HepG2 (cell line): ENCODE results near the gene C16orf89. TPM values are rescaled to one million over a fixed set of nuclear protein-coding genes. Genes with fewer than 3 reads are reported as not detected.

ENCODE experiments used
- FOXA1 ChIP-seq, 2 experiments: fragments of 450-650 bp in 1 of 2; sonication (generic) in 1 of 2; formaldehyde crosslinking in 1 of 2; IDR thresholded peaks; 2 replicates each; pipeline versions ENCODE4 v1.4.0 to v1.6.1; 2016 to 2020; ENCODE audit warnings: missing genetic modification reagents in 1 of 2
- FOXJ3 ChIP-seq: sonication (generic); formaldehyde crosslinking; IDR thresholded peaks from 2 replicates; pipeline ENCODE4 v1.4.0; 2020; ENCODE audit warnings: missing genetic modification reagents, mild to moderate bottlenecking, borderline replicate concordance
- GTF3A ChIP-seq: sonication (generic); formaldehyde crosslinking; conservative IDR thresholded peaks from 2 replicates; pipeline ENCODE4 v1.4.0; 2020; ENCODE audit warnings: mild to moderate bottlenecking, missing genetic modification reagents
- HMG20A ChIP-seq: IDR thresholded peaks from 2 replicates; pipeline ENCODE4 v1.6.1; 2016; ENCODE audit warnings: borderline replicate concordance
- KLF16 ChIP-seq, 2 experiments: sonication (generic) in 1 of 2; formaldehyde crosslinking in 1 of 2; IDR thresholded peaks; 2 replicates each; pipeline versions ENCODE4 v1.6.1 to v1.8.0; 2016 to 2023; ENCODE audit warnings: missing genetic modification reagents in 2 of 2, missing compliant biosample characterization in 1 of 2
- LCORL ChIP-seq, 2 experiments: fragments of 450-650 bp in 1 of 2; sonication (generic) in 1 of 2; formaldehyde crosslinking in 1 of 2; IDR thresholded peaks; 2 replicates each; pipeline versions ENCODE4 v1.5.0 to v1.6.1; 2017 to 2020; ENCODE audit warnings: antibody characterized with exemption in 1 of 2, missing genetic modification reagents in 1 of 2
- MIER2 ChIP-seq: IDR thresholded peaks from 2 replicates; pipeline ENCODE4 v1.6.1; 2016; ENCODE audit warnings: missing biosample characterization, missing genetic modification reagents
- MTA3 ChIP-seq: sonication (generic); formaldehyde crosslinking; IDR thresholded peaks from 2 replicates; pipeline ENCODE4 v1.4.0; 2020; ENCODE audit warnings: missing genetic modification reagents
- RELA ChIP-seq: sonication (generic); formaldehyde crosslinking; IDR thresholded peaks from 2 replicates; pipeline ENCODE4 v1.4.0; 2020; ENCODE audit warnings: missing genetic modification reagents
- SAFB2 ChIP-seq: sonication (generic); formaldehyde crosslinking; IDR thresholded peaks from 2 replicates; pipeline ENCODE4 v1.5.1; 2020; ENCODE audit warnings: missing genetic modification reagents, low read depth, mild to moderate bottlenecking, borderline replicate concordance
- SP2 ChIP-seq: sonication (generic); formaldehyde crosslinking; IDR thresholded peaks from 2 replicates; pipeline ENCODE4 v1.5.1; 2020; ENCODE audit warnings: mild to moderate bottlenecking, missing genetic modification reagents
- ZNF317 ChIP-seq: sonication (generic); formaldehyde crosslinking; IDR thresholded peaks from 2 replicates; pipeline ENCODE4 v1.5.0; 2020; ENCODE audit warnings: mild to moderate bottlenecking, missing genetic modification reagents
- ZNF558 ChIP-seq: sonication (generic); formaldehyde crosslinking; IDR thresholded peaks from 2 replicates; pipeline ENCODE4 v1.9.0; 2022; ENCODE audit warnings: mild to moderate bottlenecking, missing genetic modification reagents, borderline replicate concordance
- ZNF607 ChIP-seq: sonication (generic); formaldehyde crosslinking; IDR thresholded peaks from 2 replicates; pipeline ENCODE4 v1.5.1; 2020; ENCODE audit warnings: missing genetic modification reagents, mild to moderate bottlenecking, borderline replicate concordance
- ZNF75D ChIP-seq: sonication (generic); formaldehyde crosslinking; IDR thresholded peaks from 2 replicates; pipeline ENCODE4 v1.8.1; 2023; ENCODE audit warnings: missing genetic modification reagents, mild to moderate bottlenecking, borderline replicate concordance
- polyA plus RNA-seq, 8 experiments: library from polyadenylated mRNA; depleted of rRNA in 3 of 8; stranded (reverse) in 7 of 8; unstranded in 1 of 8; fragments of >200 nt; fragmentation: Illumina TruSeq in 4 of 8; extraction: Trizol in 4 of 8; gene quantifications; 2 replicates each; pipeline versions ENCODE4 v1.2.1 to v1.2.3, GENCODE V29; 2011 to 2016; ENCODE audit warnings: low read depth in 4 of 8, missing spikeins in 1 of 8, mixed read lengths in 1 of 8; ENCODE audit not compliant: insufficient read depth in 1 of 8
- total RNA-seq, 5 experiments: library from RNA; depleted of rRNA; stranded (reverse); fragments of >200 nt; fragmentation: Illumina TruSeq; extraction: Trizol; gene quantifications; 2 replicates each; pipeline ENCODE4 v1.2.3, GENCODE V29; 2016; ENCODE audit warnings: low read depth in 1 of 5
- TF ChIP-seq, protein P1 (sequence below): sonication (generic); formaldehyde crosslinking; IDR thresholded peaks from 2 replicates; pipeline ENCODE4 v1.8.0; 2022; ENCODE audit warnings: low read depth, missing genetic modification reagents
- TF ChIP-seq, protein P2 (sequence below): sonication (generic); formaldehyde crosslinking; IDR thresholded peaks from 2 replicates; pipeline ENCODE4 v1.5.1; 2020; ENCODE audit warnings: missing genetic modification reagents, mild to moderate bottlenecking, borderline replicate concordance
- TF ChIP-seq, protein P3 (sequence below): sonication (generic); formaldehyde crosslinking; IDR thresholded peaks from 2 replicates; pipeline ENCODE4 v1.4.0; 2020; ENCODE audit warnings: missing genetic modification reagents, mild to moderate bottlenecking, borderline replicate concordance
- TF ChIP-seq, protein P4 (sequence below): IDR thresholded peaks from 2 replicates; pipeline ENCODE4 v1.6.1; 2016; ENCODE audit warnings: mild to moderate bottlenecking, missing biosample characterization, missing genetic modification reagents

C16orf89 gene
- total and polyA plus RNA-seq, 2 of the 13 experiments (the other 11 are each of a cell fraction or from before 2014, with no cell fraction given): 1.9 to 3.4 TPM

DNA sequence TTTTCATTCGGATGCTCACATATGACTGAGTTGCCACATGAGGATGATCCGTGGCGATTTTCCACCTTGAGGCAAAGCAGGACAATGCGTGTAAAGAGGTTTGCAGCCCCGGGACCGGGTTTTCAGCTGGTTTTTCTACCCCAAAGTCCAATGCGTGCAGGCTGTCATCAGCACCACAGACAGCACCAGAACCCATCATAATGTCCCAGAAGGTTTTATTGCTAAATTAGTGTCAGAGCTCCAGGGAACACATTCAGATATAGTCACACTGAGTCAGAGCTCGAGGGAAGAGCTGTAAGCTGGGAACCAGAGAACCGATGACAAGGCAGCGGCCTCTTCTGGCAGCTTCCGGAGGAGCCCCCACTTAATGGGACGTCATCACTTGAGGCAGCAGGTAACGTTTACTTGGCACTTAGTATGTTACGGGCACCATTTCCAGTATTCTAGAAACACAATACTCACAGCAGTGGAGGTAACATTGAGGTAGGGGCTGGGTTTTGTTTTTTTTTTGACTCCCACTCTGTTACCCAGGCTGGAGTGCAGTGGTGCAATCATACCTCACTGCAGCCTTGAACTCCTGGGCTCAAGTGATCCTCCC lies 23.1 kb downstream of the C16orf89 start (continued):
- 0 out of 2 replicates have a peak, but pooled peaks have one; percentile 39 for TF ChIP-seq MIER2
- TF ChIP-seq GTF3A: no peak
- no peak for TF ChIP-seq ZNF75D (CRISPR knock-in tag)
- TF ChIP-seq ZNF317 (CRISPR knock-in tag): no peak
- no peak for TF ChIP-seq FOXJ3 (CRISPR knock-in tag)
- no peak for TF ChIP-seq RELA (CRISPR knock-in tag)
- no peak for TF ChIP-seq MTA3 (CRISPR knock-in tag)
- no peak for TF ChIP-seq ZNF607 (CRISPR knock-in tag)
- no peak for TF ChIP-seq SP2 (CRISPR knock-in tag)
- no peak for TF ChIP-seq SAFB2 (CRISPR knock-in tag)
- TF ChIP-seq, protein P1, sequence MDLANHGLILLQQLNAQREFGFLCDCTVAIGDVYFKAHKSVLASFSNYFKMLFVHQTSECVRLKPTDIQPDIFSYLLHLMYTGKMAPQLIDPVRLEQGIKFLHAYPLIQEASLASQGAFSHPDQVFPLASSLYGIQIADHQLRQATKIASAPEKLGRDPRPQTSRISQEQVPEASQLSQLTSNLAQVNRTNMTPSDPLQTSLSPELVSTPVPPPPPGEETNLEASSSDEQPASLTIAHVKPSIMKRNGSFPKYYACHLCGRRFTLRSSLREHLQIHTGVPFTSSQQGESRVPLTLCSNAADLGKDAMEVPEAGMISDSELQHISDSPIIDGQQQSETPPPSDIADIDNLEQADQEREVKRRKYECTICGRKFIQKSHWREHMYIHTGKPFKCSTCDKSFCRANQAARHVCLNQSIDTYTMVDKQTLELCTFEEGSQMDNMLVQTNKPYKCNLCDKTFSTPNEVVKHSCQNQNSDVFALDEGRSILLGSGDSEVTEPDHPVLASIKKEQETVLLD (CRISPR knock-in tag): no peak
- TF ChIP-seq ZNF558: no peak
- TF ChIP-seq, protein P2, sequence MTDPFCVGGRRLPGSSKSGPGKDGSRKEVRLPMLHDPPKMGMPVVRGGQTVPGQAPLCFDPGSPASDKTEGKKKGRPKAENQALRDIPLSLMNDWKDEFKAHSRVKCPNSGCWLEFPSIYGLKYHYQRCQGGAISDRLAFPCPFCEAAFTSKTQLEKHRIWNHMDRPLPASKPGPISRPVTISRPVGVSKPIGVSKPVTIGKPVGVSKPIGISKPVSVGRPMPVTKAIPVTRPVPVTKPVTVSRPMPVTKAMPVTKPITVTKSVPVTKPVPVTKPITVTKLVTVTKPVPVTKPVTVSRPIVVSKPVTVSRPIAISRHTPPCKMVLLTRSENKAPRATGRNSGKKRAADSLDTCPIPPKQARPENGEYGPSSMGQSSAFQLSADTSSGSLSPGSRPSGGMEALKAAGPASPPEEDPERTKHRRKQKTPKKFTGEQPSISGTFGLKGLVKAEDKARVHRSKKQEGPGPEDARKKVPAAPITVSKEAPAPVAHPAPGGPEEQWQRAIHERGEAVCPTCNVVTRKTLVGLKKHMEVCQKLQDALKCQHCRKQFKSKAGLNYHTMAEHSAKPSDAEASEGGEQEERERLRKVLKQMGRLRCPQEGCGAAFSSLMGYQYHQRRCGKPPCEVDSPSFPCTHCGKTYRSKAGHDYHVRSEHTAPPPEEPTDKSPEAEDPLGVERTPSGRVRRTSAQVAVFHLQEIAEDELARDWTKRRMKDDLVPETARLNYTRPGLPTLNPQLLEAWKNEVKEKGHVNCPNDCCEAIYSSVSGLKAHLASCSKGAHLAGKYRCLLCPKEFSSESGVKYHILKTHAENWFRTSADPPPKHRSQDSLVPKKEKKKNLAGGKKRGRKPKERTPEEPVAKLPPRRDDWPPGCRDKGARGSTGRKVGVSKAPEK (CRISPR knock-in tag): no peak
- TF ChIP-seq, protein P3, sequence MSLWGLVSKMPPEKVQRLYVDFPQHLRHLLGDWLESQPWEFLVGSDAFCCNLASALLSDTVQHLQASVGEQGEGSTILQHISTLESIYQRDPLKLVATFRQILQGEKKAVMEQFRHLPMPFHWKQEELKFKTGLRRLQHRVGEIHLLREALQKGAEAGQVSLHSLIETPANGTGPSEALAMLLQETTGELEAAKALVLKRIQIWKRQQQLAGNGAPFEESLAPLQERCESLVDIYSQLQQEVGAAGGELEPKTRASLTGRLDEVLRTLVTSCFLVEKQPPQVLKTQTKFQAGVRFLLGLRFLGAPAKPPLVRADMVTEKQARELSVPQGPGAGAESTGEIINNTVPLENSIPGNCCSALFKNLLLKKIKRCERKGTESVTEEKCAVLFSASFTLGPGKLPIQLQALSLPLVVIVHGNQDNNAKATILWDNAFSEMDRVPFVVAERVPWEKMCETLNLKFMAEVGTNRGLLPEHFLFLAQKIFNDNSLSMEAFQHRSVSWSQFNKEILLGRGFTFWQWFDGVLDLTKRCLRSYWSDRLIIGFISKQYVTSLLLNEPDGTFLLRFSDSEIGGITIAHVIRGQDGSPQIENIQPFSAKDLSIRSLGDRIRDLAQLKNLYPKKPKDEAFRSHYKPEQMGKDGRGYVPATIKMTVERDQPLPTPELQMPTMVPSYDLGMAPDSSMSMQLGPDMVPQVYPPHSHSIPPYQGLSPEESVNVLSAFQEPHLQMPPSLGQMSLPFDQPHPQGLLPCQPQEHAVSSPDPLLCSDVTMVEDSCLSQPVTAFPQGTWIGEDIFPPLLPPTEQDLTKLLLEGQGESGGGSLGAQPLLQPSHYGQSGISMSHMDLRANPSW (CRISPR knock-in tag): no peak
- TF ChIP-seq HMG20A (CRISPR knock-in tag): no peak
- no peak for TF ChIP-seq KLF16 (CRISPR knock-in tag; IDR thresholded peaks at IDR 0.05)
- no peak for TF ChIP-seq LCORL (IDR thresholded peaks at IDR 0.05)
- peak; percentile 29; the same call in 1 of the 2 replicates for TF ChIP-seq LCORL (CRISPR knock-in tag; IDR thresholded peaks at IDR 0.05)
- no peak for TF ChIP-seq FOXA1 (IDR thresholded peaks at IDR 0.05)
- TF ChIP-seq FOXA1 (CRISPR knock-in tag; IDR thresholded peaks at IDR 0.05): no peak
- TF ChIP-seq, protein P4, sequence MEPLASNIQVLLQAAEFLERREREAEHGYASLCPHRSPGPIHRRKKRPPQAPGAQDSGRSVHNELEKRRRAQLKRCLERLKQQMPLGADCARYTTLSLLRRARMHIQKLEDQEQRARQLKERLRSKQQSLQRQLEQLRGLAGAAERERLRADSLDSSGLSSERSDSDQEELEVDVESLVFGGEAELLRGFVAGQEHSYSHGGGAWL (CRISPR knock-in tag): no peak
